ENCODE results near the gene TBL1XR1. TPM values are rescaled to one million over a fixed set of nuclear protein-coding genes. Genes with fewer than 3 reads are reported as not detected.

Gene TBL1XR1
- total RNA-seq, 1 experiment from 2014 or later: 175 TPM

GRCh38 chr3:176970770-176971169 is 226.5 kb downstream of the TBL1XR1 start:
- Histone ChIP-seq H3K18ac (ENCODE audit: insufficient read length, low read depth, low read length) (no peak overlapping the region), H3K4ac (ENCODE audit: low read depth, low read length) (no peak overlapping the region), H3T11ph (ENCODE audit: low read length) (no peak overlapping the region), H3K56ac (ENCODE audit: insufficient read length, low read depth, low read length) (no peak overlapping the region), H2BK12ac (ENCODE audit: insufficient read length, low read depth, low read length) (no peak overlapping the region), H3K27ac (ENCODE audit: insufficient read length, low read depth, low read length) (no peak overlapping the region), H3K4me1 (ENCODE audit: insufficient read depth, low read length) (no peaks in the 10 kb centered on the region), H4K5ac (ENCODE audit: insufficient read length, low read depth, low read length) (no peak overlapping the region), H3K9me3 (ENCODE audit: control insufficient read depth, low read depth, low read length) (no peaks in the 10 kb centered on the region), H2BK120ac (ENCODE audit: low read depth, low read length, poor library complexity, severe bottlenecking) (no peak overlapping the region), H2BK15ac (ENCODE audit: low read depth, low read length) (no peak overlapping the region), H4K8ac (replicated peaks; ENCODE audit: insufficient read length, low read depth, low read length) (no peak overlapping the region), H2BK20ac (ENCODE audit: low read depth, low read length, poor library complexity, severe bottlenecking) (no peak overlapping the region), H4K91ac (ENCODE audit: insufficient read length, low read depth, low read length) (no peak overlapping the region), H2BK5ac (ENCODE audit: insufficient read length, low read length) (no peak overlapping the region), H4K20me1 (ENCODE audit: control insufficient read depth, insufficient read depth, insufficient read length) (no peaks in the 10 kb centered on the region), H3K23ac (ENCODE audit: insufficient read length, low read depth, low read length) (no peak overlapping the region), H3K79me1 (ENCODE audit: insufficient read depth, low read depth, low read length, poor library complexity, severe bottlenecking) (no peaks in the 10 kb centered on the region), H3K23me2 (ENCODE audit: insufficient read length, low read depth, low read length, poor library complexity, severe bottlenecking) (no peaks in the 10 kb centered on the region), H3K27me3 (ENCODE audit: insufficient read depth, low read length) (no peaks in the 10 kb centered on the region), H2AFZ (ENCODE audit: low read length) (no peak overlapping the region), H3K4me2 (ENCODE audit: insufficient read depth, insufficient read length, low read length) (no peak overlapping the region), H3K14ac (ENCODE audit: insufficient read depth, low read length) (no peak overlapping the region), H3K79me2 (ENCODE audit: insufficient read depth, low read length) (no peaks in the 10 kb centered on the region), H2AK5ac (ENCODE audit: insufficient read length, low read length) (no peak overlapping the region), H3K9ac (ENCODE audit: extremely low read depth, insufficient read length, low read length) (no peak overlapping the region)
- Mint-ChIP-seq H3K9me3 (no peaks in the 10 kb centered on the region), H3K4me3 (no peak overlapping the region), H3K4me1 (no peaks in the 10 kb centered on the region), H3K36me3 (ENCODE audit: insufficient read depth in 1 of 3, low read depth in 3 of 3) (no peaks in the 10 kb centered on the region), H3K27me3 (ENCODE audit: low read depth) (no peaks in the 10 kb centered on the region), H3K27ac (no peak overlapping the region)
- DNase-seq: no peak
- no peak for TF ChIP-seq CTCF (conservative IDR thresholded peaks at IDR 0.05)
- no CpG with 5 or more reads among the region's 3 CpGs for WGBS (ENCODE audit: extremely low coverage, insufficient read length, low lambda C conversion rate)

Measured in H9 (cell line).